ENCODE results near the gene SPSB4.

SPSB4 gene

DNA sequence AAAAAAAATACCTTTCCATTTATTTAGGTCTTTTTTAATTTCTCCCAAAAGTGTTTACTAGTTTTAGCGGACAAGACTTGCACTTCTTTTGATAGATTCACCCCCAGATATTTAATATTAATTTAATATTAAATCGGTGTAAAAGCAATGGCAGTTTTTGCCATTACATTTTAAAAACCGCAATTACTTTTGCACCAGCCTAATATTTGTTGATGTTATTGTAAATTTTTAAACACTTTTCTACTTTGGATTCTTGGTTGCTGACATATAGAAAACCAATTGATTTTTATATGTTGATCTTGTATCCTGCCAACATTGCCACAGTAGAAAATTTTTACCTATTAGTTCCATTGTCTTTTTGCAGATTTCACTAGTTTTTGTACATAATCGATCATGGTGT is 116.5 kb downstream of the SPSB4 start:
- DNase-seq: no peak

DNA sequence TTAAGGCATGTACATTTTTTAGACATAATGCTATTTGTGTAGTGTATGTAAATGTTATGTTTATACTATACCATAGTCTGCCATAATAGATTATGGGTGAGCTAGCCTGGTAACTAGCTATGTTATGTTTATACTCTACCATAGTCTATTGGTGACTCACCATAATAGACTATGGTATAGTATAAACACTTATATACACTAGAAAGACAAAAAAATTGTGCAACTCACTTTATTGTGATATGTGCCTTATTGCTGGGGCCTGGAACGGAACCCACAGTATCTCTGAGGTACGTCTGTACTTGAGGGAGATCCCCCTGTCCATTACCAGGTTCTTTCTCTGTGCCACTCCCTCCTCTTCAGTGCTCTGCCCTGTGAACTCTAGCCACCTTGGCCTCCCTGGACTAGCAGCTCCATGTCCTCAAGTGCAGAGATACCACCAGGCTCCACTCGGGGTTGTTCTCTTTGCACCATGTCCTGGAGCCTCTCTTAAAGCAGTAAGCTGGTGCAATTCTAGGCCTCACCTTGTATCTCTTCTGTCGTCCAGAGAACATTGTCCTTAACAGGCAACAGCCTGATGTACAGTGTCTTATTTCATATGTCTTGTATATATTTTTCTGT is 119.6 kb downstream of the SPSB4 start:
- DNase-seq: no peak

DNA sequence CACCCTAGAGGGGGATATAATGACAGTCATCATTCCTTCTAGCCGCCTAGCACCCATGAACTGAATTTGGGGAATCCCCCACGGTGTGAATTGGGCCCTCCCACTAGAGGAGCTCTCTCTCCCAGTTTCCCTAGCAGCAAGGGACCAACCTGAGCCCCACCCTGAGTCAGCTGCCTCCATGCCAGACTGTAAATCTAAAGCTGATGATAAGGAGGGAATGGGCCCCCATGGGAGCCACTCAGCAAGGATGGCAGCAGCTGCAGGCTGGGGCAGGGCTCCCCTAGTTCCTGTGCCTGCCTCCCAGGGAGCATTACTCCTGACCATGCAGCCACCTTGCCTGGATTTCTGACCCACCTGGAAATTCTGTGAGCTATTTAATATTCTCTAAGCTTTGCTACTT is 123.5 kb downstream of the SPSB4 start:
- no peak for DNase-seq

DNA sequence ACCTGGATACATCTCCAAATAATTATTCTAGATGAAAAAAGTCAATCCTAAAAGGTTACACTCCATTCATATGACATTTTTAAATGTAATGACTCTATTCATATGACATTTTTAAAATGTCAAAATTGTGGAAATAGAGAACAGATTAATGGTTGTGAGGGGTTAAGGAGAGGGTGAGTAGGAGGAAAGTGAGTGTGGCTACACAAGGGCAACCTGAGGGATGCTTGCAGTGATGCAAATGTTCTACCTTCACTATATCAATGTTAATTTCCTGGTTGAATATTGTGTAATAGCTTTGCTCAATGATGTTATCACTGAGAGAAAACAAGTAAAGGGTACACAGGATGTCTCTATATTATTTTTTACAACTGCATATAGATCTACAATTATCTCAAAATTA is 125.6 kb downstream of the SPSB4 start:
- DNase-seq: no peak

DNA sequence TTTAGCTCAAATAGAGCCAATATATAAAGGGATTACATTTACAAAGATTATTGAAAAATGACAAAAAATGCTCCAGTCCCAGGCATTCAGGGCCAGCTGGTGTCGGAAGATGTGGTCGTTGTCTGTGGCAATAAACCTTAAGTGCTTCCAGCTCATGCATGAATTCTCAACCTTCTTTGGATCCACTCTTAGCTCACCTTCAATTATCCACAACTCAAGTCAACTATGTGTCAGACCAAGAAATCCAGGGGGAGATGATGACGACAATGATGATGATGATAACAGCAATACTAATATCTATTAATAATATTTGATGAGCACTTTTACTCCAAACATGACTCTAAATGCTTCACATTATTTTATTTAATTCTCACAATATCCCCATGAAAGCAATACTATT is 126.9 kb downstream of the SPSB4 start:
- no peak for DNase-seq

DNA sequence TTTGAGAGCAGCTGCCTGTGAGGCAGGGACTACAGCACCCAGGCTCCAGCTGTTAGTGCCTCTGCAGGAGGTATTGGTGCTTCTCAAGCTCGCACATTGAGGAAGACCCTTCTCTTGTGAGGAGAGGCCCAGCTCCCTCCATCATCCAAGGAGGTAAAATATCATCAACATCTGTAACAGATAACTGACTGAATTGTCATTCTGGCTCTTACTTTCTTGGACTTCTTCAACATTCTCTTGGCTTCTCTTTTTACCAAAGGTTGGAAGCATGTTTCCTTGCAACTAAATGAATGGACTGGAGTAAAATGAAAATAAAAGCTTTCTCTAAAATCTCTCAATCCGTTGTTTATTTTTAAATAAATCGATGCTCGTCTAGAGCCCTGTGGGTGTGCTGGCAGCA is 127.4 kb downstream of the SPSB4 start:
- DNase-seq: no peak

DNA sequence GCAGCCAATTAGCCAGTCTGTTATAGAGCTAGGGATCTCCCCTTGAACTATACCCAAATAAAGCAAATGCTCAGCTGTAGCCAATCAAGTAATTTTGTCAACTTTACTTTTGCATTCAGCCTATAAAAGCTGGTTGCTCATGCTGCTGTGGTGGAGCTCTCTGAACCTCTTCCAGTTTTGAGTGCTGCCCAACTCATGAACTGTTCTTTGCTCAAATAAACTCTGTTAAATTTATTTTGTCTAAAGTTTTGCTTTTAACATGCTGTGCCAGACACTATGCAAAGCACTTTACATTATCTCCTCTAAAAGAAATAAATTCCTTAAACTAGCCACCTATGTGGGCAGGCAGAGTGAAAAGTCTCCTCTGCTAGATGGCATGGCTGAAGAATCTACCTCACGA is 128.8 kb downstream of the SPSB4 start:
- DNase-seq: no peak

DNA sequence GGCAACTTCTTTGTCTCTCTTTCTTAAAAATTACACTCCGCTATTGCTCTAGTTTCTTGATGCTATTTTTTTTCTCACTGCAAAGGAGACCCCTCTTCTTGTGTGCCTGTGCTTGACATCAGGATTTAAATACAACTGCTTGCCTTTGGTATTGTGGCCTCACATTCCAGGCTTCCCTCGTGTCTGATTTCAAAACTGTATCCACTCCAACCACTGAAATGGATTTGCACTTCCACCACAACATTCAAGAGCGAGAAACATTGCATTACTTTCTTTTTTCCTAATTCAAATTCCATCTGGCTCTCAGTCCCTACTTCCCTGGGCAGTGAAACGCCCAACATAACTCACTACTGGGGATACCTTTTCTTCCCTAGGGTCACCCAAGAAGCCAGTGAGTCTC is 130.0 kb downstream of the SPSB4 start:
- DNase-seq: no peak

DNA sequence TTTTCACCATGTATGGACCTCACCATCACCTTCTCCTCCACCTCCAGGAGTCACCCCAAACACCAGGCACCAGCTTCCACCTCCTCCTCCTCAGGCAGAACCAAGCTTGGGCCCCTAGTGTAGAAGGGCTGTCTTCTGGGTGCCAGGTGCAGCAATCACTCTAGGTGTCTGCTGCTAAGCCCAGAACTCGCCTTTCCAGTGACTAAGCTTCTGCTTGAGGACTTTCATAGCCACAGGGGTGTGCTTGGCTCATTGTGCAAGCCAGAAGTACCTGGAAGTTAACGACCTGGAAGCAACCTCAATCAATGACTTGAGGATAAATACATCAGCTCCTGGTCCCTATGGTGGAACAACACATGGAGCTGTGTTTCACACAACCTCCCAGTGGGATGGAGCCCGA is 130.7 kb downstream of the SPSB4 start:
- no peak for DNase-seq

DNA sequence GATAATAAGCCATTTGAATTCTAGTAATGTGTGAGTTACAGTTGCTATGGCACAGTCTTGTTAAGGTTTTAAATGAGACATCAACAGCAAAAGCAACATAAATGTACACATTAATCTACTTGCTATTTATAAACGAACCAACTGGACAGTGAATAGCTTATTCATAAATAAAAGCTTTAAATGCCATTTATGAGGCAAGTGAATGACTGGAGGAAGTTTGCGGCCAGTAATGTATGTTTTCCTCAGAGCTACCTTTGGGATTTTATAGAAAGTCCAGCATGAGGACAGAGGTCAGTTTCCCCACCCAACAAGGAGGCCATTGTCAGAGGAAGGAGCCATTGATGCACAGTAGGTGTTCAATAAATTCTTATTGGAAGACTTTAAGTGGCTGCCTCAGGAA is 132.5 kb downstream of the SPSB4 start:
- no peak for DNase-seq

DNA sequence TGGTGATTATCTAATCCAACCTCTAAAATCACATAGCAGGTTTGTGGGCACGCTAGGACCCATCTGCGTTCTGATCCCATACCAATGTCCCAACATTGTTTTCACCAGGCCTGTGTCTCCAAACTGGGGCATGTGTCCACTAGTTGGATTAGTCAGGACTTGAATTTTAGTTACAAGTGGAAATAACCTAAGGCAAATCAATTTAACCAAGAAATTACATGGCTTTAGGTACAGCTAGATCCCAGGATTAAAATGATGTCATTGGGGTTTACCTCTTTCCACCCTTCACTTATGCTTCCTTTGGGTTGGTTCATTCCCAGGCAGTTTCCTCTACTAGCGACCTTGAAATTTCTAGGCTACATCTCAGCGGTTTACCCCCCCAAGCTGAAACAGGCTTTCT is 133.3 kb downstream of the SPSB4 start:
- DNase-seq: no peak

DNA sequence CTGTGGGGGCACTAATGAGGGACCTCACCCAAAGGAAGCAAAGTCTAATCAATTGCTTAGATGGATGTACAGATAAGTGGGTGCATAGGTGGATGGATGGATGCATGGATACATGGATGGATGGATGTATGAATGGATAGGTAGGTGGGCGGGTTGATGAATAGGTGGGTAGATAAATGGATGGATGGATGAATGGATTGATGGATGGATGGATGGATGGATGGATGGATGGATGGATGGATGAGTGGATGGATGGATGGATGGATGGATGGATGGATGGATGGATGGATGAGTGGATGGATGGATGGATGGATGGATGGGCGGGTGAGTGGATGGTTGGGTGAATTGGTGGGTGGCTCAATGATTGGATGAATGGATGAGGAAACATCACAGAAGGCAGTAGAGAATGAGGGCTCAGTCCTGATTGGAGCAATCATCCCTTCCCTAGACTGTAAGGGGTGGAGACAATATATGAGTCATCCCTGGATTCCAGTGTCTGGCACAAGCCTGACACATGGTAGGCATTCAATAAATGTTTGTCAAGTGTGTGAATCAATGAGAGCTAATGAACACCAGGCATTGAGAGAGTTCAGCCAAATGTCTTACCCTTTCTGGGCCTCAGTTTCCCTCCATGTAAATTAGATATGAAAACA is 140.1 kb downstream of the SPSB4 start:
- DNase-seq: no peak

DNA sequence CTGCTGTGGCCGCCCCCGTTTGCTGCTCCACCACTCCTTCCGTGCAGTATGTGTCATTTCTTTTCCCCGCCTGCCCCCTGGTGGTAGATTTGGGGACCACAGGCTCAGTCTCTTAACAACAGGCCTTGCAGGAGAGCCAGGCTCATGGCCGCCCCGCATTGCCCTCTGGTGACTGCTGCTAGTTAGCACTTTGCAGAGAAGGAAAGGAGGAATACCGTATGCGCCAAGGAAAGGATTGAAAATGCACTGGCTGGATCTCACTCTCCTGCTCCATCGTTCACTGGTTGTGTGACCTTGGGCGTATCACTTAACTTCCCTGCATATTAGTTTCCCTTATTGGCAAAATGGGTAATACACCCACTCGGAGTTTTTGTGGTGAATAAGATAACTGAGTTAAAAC is 141.2 kb downstream of the SPSB4 start:
- peak; percentile 91 for DNase-seq

DNA sequence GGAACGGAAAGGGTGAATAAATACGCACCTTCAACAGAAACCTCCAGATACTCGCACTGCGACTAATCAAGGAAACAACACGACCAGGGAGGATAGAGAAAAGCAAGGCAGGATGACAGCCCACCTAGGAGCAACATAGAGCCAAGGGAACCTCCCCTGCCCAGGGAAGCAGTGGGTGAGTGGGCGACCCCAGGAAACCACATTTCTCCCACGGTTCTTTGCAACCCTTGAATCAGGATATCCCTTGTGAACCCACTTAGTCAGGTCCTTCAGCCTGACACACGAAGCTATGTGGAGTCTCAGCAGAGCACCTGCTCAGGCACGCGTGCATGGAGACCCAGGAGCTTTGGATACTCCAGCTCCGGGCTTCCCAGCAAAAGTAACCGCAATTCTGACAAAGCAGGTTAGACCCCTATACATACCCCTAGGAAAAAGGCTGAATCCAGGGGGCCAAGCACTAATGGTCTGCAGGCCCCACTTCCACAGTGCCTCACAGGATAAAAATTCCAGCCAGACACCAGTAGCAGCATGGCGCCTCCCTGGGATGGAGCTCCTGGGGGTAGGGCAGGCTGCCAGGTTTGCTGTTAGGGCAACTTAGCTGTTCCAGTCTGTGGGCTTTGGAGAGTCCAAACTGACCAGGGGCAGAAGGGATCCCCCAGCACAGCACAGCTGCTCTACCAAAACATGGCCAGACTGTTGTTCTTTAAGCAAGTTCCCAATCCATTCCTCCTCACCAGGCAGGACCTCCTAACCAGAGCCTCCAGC is 142.1 kb downstream of the SPSB4 start:
- no peak for DNase-seq
